Prostate gland (tissue), 2 donors: ENCODE results near the gene KRT2.

ENCODE experiments used
- POLR2A ChIP-seq: fragments of 450-650 bp; IDR thresholded peaks from one replicate; pipeline ENCODE4 v1.6.1; 2016; ENCODE audit warnings: antibody characterized with exemption, mild to moderate bottlenecking
- TF ChIP-seq, protein P1 (sequence below), 4 experiments: fragments of 200-600 bp in 2 of 4; fragments of 450-650 bp in 2 of 4; sonication (generic) in 2 of 4; IDR thresholded peaks; 1 replicate in 3 of 4; 2 replicates in 1 of 4; pipeline ENCODE4 v1.5.1; 2016 to 2019; ENCODE audit warnings: antibody characterized with exemption in 4 of 4, mild to moderate bottlenecking in 2 of 4, moderate library complexity in 2 of 4

DNA sequence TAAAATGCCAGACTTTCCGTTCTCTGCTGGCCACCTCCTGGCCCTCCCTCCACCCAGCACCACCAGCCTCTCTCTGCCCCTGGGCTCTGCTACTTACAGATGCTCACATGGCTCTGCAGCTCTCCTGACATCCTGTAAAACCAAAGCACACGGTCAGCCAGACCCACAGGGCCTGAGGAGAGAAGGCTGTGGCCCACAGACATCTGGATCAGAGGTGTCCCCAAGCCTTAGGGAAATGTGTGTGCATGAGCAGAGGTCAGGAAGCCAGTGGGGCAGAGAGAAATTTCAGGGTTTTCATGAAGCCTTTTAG, 39.8 kb upstream of the KRT2 start:
- TF ChIP-seq, protein P1, sequence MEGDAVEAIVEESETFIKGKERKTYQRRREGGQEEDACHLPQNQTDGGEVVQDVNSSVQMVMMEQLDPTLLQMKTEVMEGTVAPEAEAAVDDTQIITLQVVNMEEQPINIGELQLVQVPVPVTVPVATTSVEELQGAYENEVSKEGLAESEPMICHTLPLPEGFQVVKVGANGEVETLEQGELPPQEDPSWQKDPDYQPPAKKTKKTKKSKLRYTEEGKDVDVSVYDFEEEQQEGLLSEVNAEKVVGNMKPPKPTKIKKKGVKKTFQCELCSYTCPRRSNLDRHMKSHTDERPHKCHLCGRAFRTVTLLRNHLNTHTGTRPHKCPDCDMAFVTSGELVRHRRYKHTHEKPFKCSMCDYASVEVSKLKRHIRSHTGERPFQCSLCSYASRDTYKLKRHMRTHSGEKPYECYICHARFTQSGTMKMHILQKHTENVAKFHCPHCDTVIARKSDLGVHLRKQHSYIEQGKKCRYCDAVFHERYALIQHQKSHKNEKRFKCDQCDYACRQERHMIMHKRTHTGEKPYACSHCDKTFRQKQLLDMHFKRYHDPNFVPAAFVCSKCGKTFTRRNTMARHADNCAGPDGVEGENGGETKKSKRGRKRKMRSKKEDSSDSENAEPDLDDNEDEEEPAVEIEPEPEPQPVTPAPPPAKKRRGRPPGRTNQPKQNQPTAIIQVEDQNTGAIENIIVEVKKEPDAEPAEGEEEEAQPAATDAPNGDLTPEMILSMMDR (IDR thresholded peaks at IDR 0.05) = no peak
- no peak for TF ChIP-seq POLR2A
